Activated CD8-positive, alpha-beta T cell treated with anti-CD3 and anti-CD28 coated beads, Interleukin-2, amount 10 ng/mL, durations not matched to agents 7 days and 5 days (primary cell): ENCODE data around the gene HSF4. TPM values are rescaled to one million over a fixed set of nuclear protein-coding genes. Genes with fewer than 3 reads are reported as not detected.

Experiments used
- ATAC-seq: fragments of 150-1000 bp; cut with Tn5 transposase; one replicate; pipeline ENCODE4 v1.10.0; 2021; ENCODE audit warnings: moderate library complexity
- CTCF ChIA-PET: fragments of 350-600 bp; sonication (Branson Sonifier 250); formaldehyde crosslinking; loops from one replicate; lab custom pipeline; 2021; ENCODE audit warnings: antibody characterized with exemption; lab: Charles Lee
- POLR2A ChIA-PET: fragments of 350-600 bp; sonication (Branson Sonifier 250); formaldehyde crosslinking; loops from one replicate; lab custom pipeline; 2021; ENCODE audit warnings: antibody characterized with exemption; lab: Charles Lee
- DNase-seq: peaks from one replicate; pipeline ENCODE4 v3.0.0-alpha.2; 2020
- H3K27ac Mint-ChIP-seq: one replicate; pipeline ENCODE4 v1.8.0; 2021; ENCODE audit warnings: mild to moderate bottlenecking, mixed read lengths
- H3K27me3 Mint-ChIP-seq: one replicate; pipeline ENCODE4 v1.8.0; 2021; ENCODE audit warnings: low read depth, mixed read lengths
- H3K36me3 Mint-ChIP-seq: one replicate; pipeline ENCODE4 v1.8.0; 2021; ENCODE audit warnings: low read depth, mixed read lengths
- H3K4me1 Mint-ChIP-seq: one replicate; pipeline ENCODE4 v1.8.0; 2021; ENCODE audit warnings: low read depth, mixed read lengths
- H3K4me3 Mint-ChIP-seq: one replicate; pipeline ENCODE4 v1.8.0; 2021; ENCODE audit warnings: mild to moderate bottlenecking, mixed read lengths
- H3K9me3 Mint-ChIP-seq: one replicate; pipeline ENCODE4 v1.8.0; 2022; ENCODE audit warnings: mixed read lengths; ENCODE audit not compliant: insufficient read depth
- total RNA-seq, 2 experiments: library from RNA; stranded (reverse); gene quantifications; one replicate each; pipeline ENCODE4 v1.2.3, GENCODE V29; 2021

Gene HSF4
- total RNA-seq, 2 experiments from 2014 or later, result 31.5 to 34.4 TPM

DNA sequence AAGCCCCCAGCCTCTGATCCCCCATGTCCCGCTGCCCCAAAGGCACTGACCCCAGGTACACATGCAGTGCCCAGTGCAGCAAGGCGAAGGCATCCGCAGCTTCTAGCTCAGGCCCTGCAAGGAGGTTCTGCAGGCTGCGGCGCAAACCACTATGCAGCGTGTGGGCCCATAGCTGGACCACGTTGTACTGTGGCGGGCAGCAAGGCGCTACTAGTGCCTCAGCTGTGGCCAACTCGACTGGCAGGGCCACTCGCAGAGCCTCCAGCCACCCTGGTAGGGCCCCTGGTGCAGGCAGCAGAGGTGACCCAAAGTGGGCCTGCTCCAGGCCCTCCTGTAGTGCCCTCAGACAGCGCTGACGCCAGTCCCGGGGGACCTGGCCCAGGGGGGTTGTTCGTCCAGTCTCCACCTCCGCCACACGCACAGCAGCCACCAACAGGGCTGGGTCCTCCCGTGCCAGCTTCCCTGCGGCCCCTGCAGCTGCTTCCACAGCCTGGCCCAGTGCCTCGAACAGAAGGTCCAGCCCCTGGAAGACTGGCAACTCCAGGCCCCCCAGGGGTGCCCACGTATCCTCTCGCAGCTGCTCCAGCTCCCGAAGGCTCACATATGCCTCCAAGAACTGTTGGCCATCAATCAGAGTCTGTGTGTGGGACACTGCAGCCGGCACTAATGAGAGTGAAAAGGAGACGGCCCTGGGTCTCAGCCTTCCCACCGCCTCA, 22.8 kb downstream of the HSF4 start:
- peaks cover 20% of the 10 kb centered on the region for H3K4me1 Mint-ChIP-seq
- ATAC-seq, result no peak
- H3K36me3 Mint-ChIP-seq, result no peaks in the 10 kb centered on the region
- DNase-seq, result no peak
- ChIA-PET CTCF (interaction anchor here (2.4 to 5.8 kb wide), 4 partner anchors 12 to 169 kb away, joined by 10 to 41 read pairs (median 20); partner anchors contain the start of gene NOL3), POLR2A (no interaction called here)
- no peak overlapping the region for H3K27ac Mint-ChIP-seq
- no peak overlapping the region for H3K4me3 Mint-ChIP-seq
- H3K27me3 Mint-ChIP-seq, result peaks cover 13% of the 10 kb centered on the region
- no peaks in the 10 kb centered on the region for H3K9me3 Mint-ChIP-seq

GRCh38 chr16:67188323-67188722, 23.8 kb downstream of the HSF4 start:
- H3K4me3 Mint-ChIP-seq, result no peak overlapping the region
- ATAC-seq (no peak), DNase-seq (no peak)
- peaks cover 9% of the 10 kb centered on the region for H3K36me3 Mint-ChIP-seq
- POLR2A ChIA-PET, result interaction anchor here (1.4 kb wide), 1 partner anchor 205 kb away, joined by 3 read pairs; no protein-coding TSS in a partner anchor
- CTCF ChIA-PET, result interaction anchor here (1.1 to 3.7 kb wide), 2 partner anchors 33 to 170 kb away, joined by 4 to 12 read pairs; no protein-coding TSS in a partner anchor
- H3K9me3 Mint-ChIP-seq, result no peaks in the 10 kb centered on the region
- peaks cover 13% of the 10 kb centered on the region for H3K27me3 Mint-ChIP-seq
- H3K4me1 Mint-ChIP-seq, result peaks cover 29% of the 10 kb centered on the region
- no peak overlapping the region for H3K27ac Mint-ChIP-seq

GRCh38 chr16:67188798-67189197, 24.3 kb downstream of the HSF4 start:
- H3K27me3 Mint-ChIP-seq, result peaks cover 13% of the 10 kb centered on the region
- no peak for ATAC-seq
- no peaks in the 10 kb centered on the region for H3K9me3 Mint-ChIP-seq
- no peak overlapping the region for H3K27ac Mint-ChIP-seq
- POLR2A ChIA-PET, result interaction anchor here (1.4 kb wide), 1 partner anchor 205 kb away, joined by 3 read pairs; no protein-coding TSS in a partner anchor
- no peak for DNase-seq
- peaks cover 34% of the 10 kb centered on the region for H3K4me1 Mint-ChIP-seq
- H3K4me3 Mint-ChIP-seq, result no peak overlapping the region
- CTCF ChIA-PET, result interaction anchor here (1.1 to 3.7 kb wide), 2 partner anchors 33 to 171 kb away, joined by 4 to 12 read pairs; no protein-coding TSS in a partner anchor
- peaks cover 13% of the 10 kb centered on the region for H3K36me3 Mint-ChIP-seq

DNA sequence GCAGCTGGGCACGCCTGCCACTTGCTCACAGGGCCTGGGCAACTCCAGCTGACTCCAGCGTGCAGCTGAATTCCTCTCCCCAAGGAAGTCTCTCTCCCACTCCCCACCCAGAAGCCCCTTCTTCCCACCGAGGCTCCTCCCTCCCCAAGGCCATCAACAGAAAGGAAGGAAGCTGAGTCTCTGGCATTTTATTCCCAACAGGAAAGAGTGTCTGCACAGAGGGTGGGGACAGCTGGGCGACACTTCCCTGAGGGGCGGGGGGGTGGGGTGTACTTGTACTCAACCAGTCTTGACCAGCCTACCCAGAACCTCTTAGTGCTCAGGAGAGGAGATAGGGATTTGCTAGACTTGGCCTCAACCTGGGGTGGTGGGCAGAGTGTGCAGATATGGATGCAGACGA, 25.5 kb downstream of the HSF4 start, which contains the start of gene EXOC3L1:
Gene EXOC3L1, minus strand, starts transcription at position 96 of the 400 bp plus-strand sequence. CDS start 460 bp downstream, outside the sequence.
- CTCF ChIA-PET, result interaction anchor here (1.1 to 3.7 kb wide), 2 partner anchors 58 to 172 kb away, joined by 3 to 12 read pairs; partner anchors contain the start of gene FHOD1
- H3K9me3 Mint-ChIP-seq, result no peaks in the 10 kb centered on the region
- no peak for ATAC-seq
- peaks cover 26% of the 10 kb centered on the region for H3K36me3 Mint-ChIP-seq
- DNase-seq, result no peak
- peaks cover 12% of the 10 kb centered on the region for H3K27me3 Mint-ChIP-seq
- peaks cover 36% of the 10 kb centered on the region for H3K4me1 Mint-ChIP-seq
- POLR2A ChIA-PET, result no interaction called here
- no peak within 1 kb of the TSS for H3K4me3 Mint-ChIP-seq
- H3K27ac Mint-ChIP-seq, result no peak within 1 kb of the TSS

DNA sequence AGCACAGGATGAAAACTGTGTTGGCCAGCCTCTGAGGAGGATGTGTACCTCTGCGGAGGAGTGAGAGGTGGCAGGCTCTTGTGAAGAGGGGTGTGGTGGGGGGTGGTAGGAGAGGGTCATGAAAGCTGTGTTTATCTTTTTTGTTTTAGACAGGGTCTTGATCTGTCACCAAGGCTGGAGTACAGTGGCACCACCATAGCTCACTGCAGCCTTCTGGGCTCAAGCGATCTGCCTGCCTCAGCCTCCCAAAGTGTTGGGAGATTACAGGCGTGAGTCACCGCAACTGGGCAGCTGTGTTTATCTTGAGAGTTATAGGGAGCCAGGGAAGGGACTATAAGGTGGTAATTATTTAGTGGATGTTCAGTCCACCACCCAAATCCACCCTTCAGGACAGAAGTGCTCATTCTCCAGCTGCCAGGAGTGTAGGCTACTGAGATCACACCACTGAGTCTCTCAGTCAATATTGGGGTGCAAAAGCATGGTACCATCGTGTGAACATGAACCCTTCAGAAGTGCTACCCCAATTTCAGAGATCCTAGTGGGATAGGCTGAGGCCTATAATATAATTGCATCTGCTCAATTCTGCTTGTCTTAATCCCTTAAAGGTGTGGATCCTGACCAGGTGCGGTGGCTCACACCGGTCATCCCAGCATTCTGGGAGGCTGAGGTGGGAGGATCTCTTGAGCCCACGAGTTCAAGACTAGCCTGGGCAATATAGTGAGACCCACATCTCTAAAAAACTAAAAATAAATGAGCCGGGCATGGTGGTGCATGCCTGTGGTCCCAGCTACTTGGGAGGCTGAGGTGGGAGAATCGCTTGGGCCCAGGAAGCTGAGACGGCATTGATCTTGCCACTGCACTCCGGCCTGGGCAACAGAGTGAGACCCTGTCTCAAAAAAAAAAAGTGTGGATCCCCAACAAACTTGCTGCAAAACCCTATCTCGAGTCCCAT, 26.2 kb downstream of the HSF4 start:
- H3K9me3 Mint-ChIP-seq, result no peaks in the 10 kb centered on the region
- DNase-seq, result no peak
- no peak overlapping the region for H3K4me3 Mint-ChIP-seq
- ChIA-PET CTCF (interaction anchor here (0.9 to 1.1 kb wide), 2 partner anchors 57 to 173 kb away, joined by 3 to 4 read pairs; partner anchors contain the start of gene FHOD1), POLR2A (no interaction called here)
- H3K27me3 Mint-ChIP-seq, result peaks cover 5% of the 10 kb centered on the region
- no peak for ATAC-seq
- H3K36me3 Mint-ChIP-seq, result peaks cover 32% of the 10 kb centered on the region
- no peak overlapping the region for H3K27ac Mint-ChIP-seq
- H3K4me1 Mint-ChIP-seq, result peaks cover 34% of the 10 kb centered on the region

GRCh38 chr16:67191411-67191994, 27.0 kb downstream of the HSF4 start:
- POLR2A ChIA-PET, result interaction anchor here (1.7 kb wide), 1 partner anchor 35 kb away, joined by 11 read pairs; the partner anchor contains the start of gene TMEM208

DNA sequence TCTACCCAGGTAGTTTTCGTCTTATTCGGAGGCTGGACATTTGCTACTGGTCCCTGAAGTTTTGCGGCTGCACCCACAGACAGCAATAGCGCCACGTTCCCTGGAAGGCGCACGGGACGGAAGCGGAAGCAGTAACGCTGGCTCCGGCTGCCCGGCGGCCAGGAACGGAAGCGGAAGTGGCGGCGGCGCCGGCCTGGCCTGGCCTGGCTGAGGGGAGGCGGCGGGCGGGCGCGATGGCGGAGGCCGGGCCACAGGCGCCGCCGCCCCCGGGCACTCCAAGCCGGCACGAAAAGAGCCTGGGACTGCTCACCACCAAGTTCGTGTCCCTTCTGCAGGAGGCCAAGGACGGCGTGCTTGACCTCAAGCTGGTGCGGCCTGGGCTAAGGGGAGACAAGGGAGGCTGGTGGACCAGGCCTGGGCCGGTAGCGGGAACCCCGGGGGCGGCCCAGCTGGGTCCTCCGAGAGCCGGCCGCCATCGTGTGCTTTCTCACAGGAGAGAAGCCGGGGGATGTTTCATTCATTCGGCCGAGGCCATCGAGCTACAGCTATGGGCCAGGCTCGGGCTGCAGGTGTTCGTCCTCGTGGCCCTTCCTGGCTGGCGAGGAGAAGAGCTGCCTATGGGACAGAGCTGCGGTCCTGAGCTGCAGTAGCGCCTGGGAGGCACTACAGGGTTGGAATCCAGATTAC, 27.6 kb downstream of the HSF4 start, which contains the start of gene E2F4:
Gene E2F4, plus strand, starts transcription at position 161 of the 687 bp plus-strand sequence. Its CDS starts 73 bp downstream, at position 234.
- peaks cover 37% of the 10 kb centered on the region for H3K4me1 Mint-ChIP-seq
- DNase-seq (peak; percentile 90), ATAC-seq (peak; percentile 95)
- H3K27ac Mint-ChIP-seq, result peak within 1 kb of the TSS; percentile 86
- ChIA-PET CTCF (interaction anchor here (0.9 to 2.0 kb wide), 5 partner anchors 34 to 231 kb away, joined by 3 to 7 read pairs (median 5); partner anchors contain the start of genes CES3 and TMEM208), POLR2A (interaction anchor here (0.5 to 1.7 kb wide), 7 partner anchors 26 to 683 kb away, joined by 3 to 11 read pairs (median 3); partner anchors contain the start of gene TMEM208)
- H3K27me3 Mint-ChIP-seq, result no peaks in the 10 kb centered on the region
- H3K36me3 Mint-ChIP-seq, result peaks cover 46% of the 10 kb centered on the region
- H3K9me3 Mint-ChIP-seq, result no peaks in the 10 kb centered on the region
- H3K4me3 Mint-ChIP-seq, result peak within 1 kb of the TSS; percentile 91

More at GRCh38 chr16:67191411-67191994, 27.0 kb downstream of the HSF4 start:
- CTCF ChIA-PET, result interaction anchor here (0.9 kb wide), 2 partner anchors 174 to 230 kb away, joined by 3 to 4 read pairs; partner anchors contain the start of gene CES3
- Mint-ChIP-seq H3K27ac (peak overlapping the region; percentile 86), H3K36me3 (peaks cover 40% of the 10 kb centered on the region), H3K9me3 (no peaks in the 10 kb centered on the region), H3K4me3 (peak overlapping the region; percentile 91), H3K4me1 (peaks cover 33% of the 10 kb centered on the region), H3K27me3 (peaks cover 1% of the 10 kb centered on the region)
- peak; percentile 3 for ATAC-seq
- DNase-seq, result no peak

GRCh38 chr16:67192781-67193361, 28.3 kb downstream of the HSF4 start:
- H3K36me3 Mint-ChIP-seq, result peaks cover 50% of the 10 kb centered on the region
- no peak for ATAC-seq
- POLR2A ChIA-PET, result interaction anchor here (0.5 to 1.7 kb wide), 7 partner anchors 26 to 684 kb away, joined by 3 to 11 read pairs (median 3); partner anchors contain the start of gene TMEM208

GRCh38 chr16:67193536-67193935, 29.0 kb downstream of the HSF4 start:
- Mint-ChIP-seq H3K4me1 (peaks cover 37% of the 10 kb centered on the region), H3K36me3 (peaks cover 54% of the 10 kb centered on the region)

More at GRCh38 chr16:67192781-67193361, 28.3 kb downstream of the HSF4 start:
- Mint-ChIP-seq H3K4me3 (peak overlapping the region; percentile 91), H3K4me1 (peaks cover 37% of the 10 kb centered on the region), H3K27me3 (no peaks in the 10 kb centered on the region), H3K27ac (peak overlapping the region; percentile 86), H3K9me3 (no peaks in the 10 kb centered on the region)
- CTCF ChIA-PET, result interaction anchor here (0.9 to 2.0 kb wide), 6 partner anchors 34 to 232 kb away, joined by 3 to 7 read pairs (median 4); partner anchors contain the start of genes CES3 and TMEM208
- peak; percentile 42 for DNase-seq

More at GRCh38 chr16:67193536-67193935, 29.0 kb downstream of the HSF4 start:
- ChIA-PET CTCF (interaction anchor here (1.2 to 2.0 kb wide), 5 partner anchors 33 to 206 kb away, joined by 3 to 7 read pairs (median 4); partner anchors contain the start of gene TMEM208), POLR2A (interaction anchor here (1.1 to 1.7 kb wide), 3 partner anchors 33 to 176 kb away, joined by 3 to 11 read pairs (median 4); partner anchors contain the start of gene TMEM208)
- DNase-seq, result no peak
- H3K4me3 Mint-ChIP-seq, result peak overlapping the region; percentile 91
- no peaks in the 10 kb centered on the region for H3K9me3 Mint-ChIP-seq
- peak overlapping the region; percentile 86 for H3K27ac Mint-ChIP-seq
- H3K27me3 Mint-ChIP-seq, result no peaks in the 10 kb centered on the region
- no peak for ATAC-seq
